Right forelimb (tissue), 1 donor: Measurements from ENCODE around the gene MAP3K3.

Source experiments
- DNase-seq: peaks from one replicate; pipeline ENCODE4 v3.0.0-alpha.2; 2018

MAP3K3 gene

GRCh38 chr17:63653050-63653449 lies 30.8 kb downstream of the MAP3K3 start:
- DNase-seq: no peak

GRCh38 chr17:63657786-63658185 lies 35.6 kb downstream of the MAP3K3 start:
- DNase-seq: no peak

- no peak for DNase-seq
These were observed 36.1 kb downstream of the MAP3K3 start for GRCh38 chr17:63658366-63658765.

GRCh38 chr17:63659850-63660249 lies 37.6 kb downstream of the MAP3K3 start:
- no peak for DNase-seq

- DNase-seq: no peak
These were observed 43.5 kb downstream of the MAP3K3 start for GRCh38 chr17:63665527-63666214.

GRCh38 chr17:63672856-63673255 lies 50.6 kb downstream of the MAP3K3 start:
- DNase-seq: no peak

- DNase-seq: no peak
These were observed 53.0 kb downstream of the MAP3K3 start for GRCh38 chr17:63675231-63675606.

- no peak for DNase-seq
These were observed 53.7 kb downstream of the MAP3K3 start for GRCh38 chr17:63675607-63676546.

- DNase-seq: no peak
These were observed 54.4 kb downstream of the MAP3K3 start for GRCh38 chr17:63676584-63676983.

GRCh38 chr17:63679214-63679613 lies 57.0 kb downstream of the MAP3K3 start:
- no peak for DNase-seq

- no peak for DNase-seq
These were observed 58.5 kb downstream of the MAP3K3 start for GRCh38 chr17:63680700-63681099.

GRCh38 chr17:63681530-63681929 lies 59.3 kb downstream of the MAP3K3 start:
- DNase-seq: no peak

- DNase-seq: no peak
These were observed 60.2 kb downstream of the MAP3K3 start for GRCh38 chr17:63682441-63682840.

GRCh38 chr17:63682981-63683380 lies 60.8 kb downstream of the MAP3K3 start:
- DNase-seq: no peak

- DNase-seq: no peak
These were observed 62.8 kb downstream of the MAP3K3 start for GRCh38 chr17:63685041-63685440.

GRCh38 chr17:63685578-63685977 lies 63.4 kb downstream of the MAP3K3 start:
- no peak for DNase-seq

- no peak for DNase-seq
These were observed 64.0 kb downstream of the MAP3K3 start for GRCh38 chr17:63686138-63686685.

GRCh38 chr17:63688396-63689020 lies 66.3 kb downstream of the MAP3K3 start:
- no peak for DNase-seq

- DNase-seq: no peak
These were observed 67.3 kb downstream of the MAP3K3 start for GRCh38 chr17:63689479-63689878.

GRCh38 chr17:63692195-63692816 lies 70.1 kb downstream of the MAP3K3 start:
- DNase-seq: no peak

- no peak for DNase-seq
These were observed 71.3 kb downstream of the MAP3K3 start for GRCh38 chr17:63693411-63694113.
